Gastrocnemius medialis (tissue), 4 donors: Measurements from ENCODE around the gene PLA2G12A.

ENCODE experiments used
- POLR2A ChIP-seq, 2 donors: fragments of 450-650 bp; IDR thresholded peaks; one replicate each; pipeline ENCODE4 v1.6.1; 2017; ENCODE audit warnings: antibody characterized with exemption in 2 of 2, mild to moderate bottlenecking in 2 of 2, moderate library complexity in 2 of 2
- TF ChIP-seq, protein P1 (sequence below), 5 experiments: fragments of 450-650 bp in 3 of 5; fragments of 200-600 bp in 2 of 5; sonication (generic) in 2 of 5; IDR thresholded peaks in 4 of 5; conservative IDR thresholded peaks in 1 of 5; 1 replicate in 4 of 5; 2 replicates in 1 of 5; pipeline ENCODE4 v1.5.1; 2016 to 2019; ENCODE audit warnings: antibody characterized with exemption in 5 of 5, mild to moderate bottlenecking in 3 of 5, moderate library complexity in 3 of 5

GRCh38 chr4:109735566-109736365, 5.9 kb upstream of the PLA2G12A start:
- TF ChIP-seq, protein P1, sequence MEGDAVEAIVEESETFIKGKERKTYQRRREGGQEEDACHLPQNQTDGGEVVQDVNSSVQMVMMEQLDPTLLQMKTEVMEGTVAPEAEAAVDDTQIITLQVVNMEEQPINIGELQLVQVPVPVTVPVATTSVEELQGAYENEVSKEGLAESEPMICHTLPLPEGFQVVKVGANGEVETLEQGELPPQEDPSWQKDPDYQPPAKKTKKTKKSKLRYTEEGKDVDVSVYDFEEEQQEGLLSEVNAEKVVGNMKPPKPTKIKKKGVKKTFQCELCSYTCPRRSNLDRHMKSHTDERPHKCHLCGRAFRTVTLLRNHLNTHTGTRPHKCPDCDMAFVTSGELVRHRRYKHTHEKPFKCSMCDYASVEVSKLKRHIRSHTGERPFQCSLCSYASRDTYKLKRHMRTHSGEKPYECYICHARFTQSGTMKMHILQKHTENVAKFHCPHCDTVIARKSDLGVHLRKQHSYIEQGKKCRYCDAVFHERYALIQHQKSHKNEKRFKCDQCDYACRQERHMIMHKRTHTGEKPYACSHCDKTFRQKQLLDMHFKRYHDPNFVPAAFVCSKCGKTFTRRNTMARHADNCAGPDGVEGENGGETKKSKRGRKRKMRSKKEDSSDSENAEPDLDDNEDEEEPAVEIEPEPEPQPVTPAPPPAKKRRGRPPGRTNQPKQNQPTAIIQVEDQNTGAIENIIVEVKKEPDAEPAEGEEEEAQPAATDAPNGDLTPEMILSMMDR (IDR thresholded peaks at IDR 0.05 in 4 of 5, conservative IDR thresholded peaks at IDR 0.05 in 1 of 5) = no peak
- no peak for TF ChIP-seq POLR2A (IDR thresholded peaks at IDR 0.05)
